ENCODE results near the gene SLC4A1. TPM values are rescaled to one million over a fixed set of nuclear protein-coding genes. Genes with fewer than 3 reads are reported as not detected.

SLC4A1 gene
- total and polyA plus RNA-seq, 2 donors (not counting 3 experiments of a cell fraction or from before 2014, with no cell fraction given): not detected

DNA sequence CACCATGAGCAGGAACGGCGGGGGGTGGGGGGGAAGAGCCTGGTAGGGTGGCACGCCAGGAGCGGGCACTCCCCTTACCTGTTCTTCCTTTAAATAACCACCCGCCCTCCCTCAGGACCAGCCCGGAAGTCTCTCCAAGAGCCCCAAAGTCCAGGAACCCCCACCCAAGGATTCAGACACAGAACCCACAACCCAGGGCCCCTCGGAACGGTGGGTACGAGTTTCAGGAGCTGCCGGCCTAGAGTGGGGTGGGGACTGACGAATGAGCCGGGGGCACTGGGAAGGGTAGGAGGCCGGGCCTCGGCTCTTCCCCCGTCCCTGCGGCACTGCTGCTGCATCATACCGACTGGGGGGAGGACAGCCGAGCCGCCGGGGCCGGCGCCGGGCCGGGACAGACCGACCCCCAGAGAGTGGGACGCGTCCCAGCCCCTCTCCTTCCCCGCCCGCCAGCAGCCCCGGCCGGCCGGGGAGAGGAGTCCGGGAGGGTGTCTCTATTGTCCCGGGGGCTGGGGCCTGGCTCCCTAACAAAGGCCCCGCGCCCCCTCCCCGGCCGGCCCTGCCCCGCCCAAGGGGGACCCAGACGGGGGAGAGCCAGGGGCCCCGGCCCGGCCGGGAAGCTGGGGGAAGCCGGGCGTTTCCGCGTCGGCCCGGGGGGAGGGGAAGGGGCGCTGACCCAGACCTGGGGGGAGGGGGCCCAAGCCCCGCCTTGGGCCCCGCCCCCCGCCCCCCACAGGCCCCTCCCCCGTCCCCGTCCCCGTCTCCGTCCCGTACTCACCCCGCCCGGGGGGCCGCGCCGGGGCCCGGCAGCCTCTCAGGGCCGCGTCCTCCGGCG, 69.0 kb downstream of the SLC4A1 start:
- Histone ChIP-seq H3K27me3 (ENCODE audit: control insufficient read depth in 2 of 2, insufficient read depth in 2 of 2, low read length in 2 of 2) (no peaks in the 10 kb centered on the region), H3K27ac (ENCODE audit: insufficient read depth, low read depth, low read length) (peak overlapping the region; percentile 67), H2AFZ (ENCODE audit: low read depth, low read length) (no peak overlapping the region), H4K20me1 (replicated peaks; ENCODE audit: control insufficient read depth, extremely low read depth, insufficient read depth, low read length) (no peaks in the 10 kb centered on the region), H3K4me1 (ENCODE audit: control insufficient read depth, extremely low read depth, insufficient read depth, low read length) (peaks cover 19% of the 10 kb centered on the region), H3K9ac (replicated peaks; ENCODE audit: extremely low read depth, insufficient read depth, low read length) (peak overlapping the region; percentile 83), H3K9me3 (replicated peaks; ENCODE audit: control insufficient read depth, insufficient read depth, low read length) (no peaks in the 10 kb centered on the region), H3K9me1 (replicated peaks; ENCODE audit: control insufficient read depth, extremely low read depth, insufficient read depth, low read length) (no peaks in the 10 kb centered on the region), H3K79me2 (ENCODE audit: control insufficient read depth, insufficient read depth, low read length) (peaks cover 23% of the 10 kb centered on the region), H3K4me3 (replicated peaks in 1 of 3; ENCODE audit: insufficient read depth in 1 of 3, low read depth in 1 of 3, low read length in 3 of 3) (peak overlapping the region; percentile 68 to 94 (median 88)), H3K4me2 (ENCODE audit: insufficient read depth, low read length) (peak overlapping the region; percentile 71), H3K36me3 (ENCODE audit: control insufficient read depth in 2 of 2, extremely low read depth in 1 of 2, insufficient read depth in 2 of 2, low read length in 2 of 2) (peaks cover 11 to 28% of the 10 kb centered on the region in 2 experiments)
- TF ChIP-seq JUN (IDR thresholded peaks at IDR 0.05; ENCODE audit: borderline replicate concordance, insufficient read depth, insufficient read length, low read depth): no peak
- peak; percentile 60 for TF ChIP-seq POLR2A (IDR thresholded peaks at IDR 0.05; ENCODE audit: low read depth, low read length)
- TF ChIP-seq POLR2AphosphoS5 (IDR thresholded peaks at IDR 0.05; ENCODE audit: insufficient read depth, low read depth, low read length): peak; percentile 64
- ChIA-PET POLR2A (interaction anchor here (1.0 kb wide), 1 partner anchor 12 kb away, joined by 3 read pairs; the partner anchor contains the start of gene TMUB2), CTCF (interaction anchor here (1.0 to 1.8 kb wide), 4 partner anchors 12 to 325 kb away, joined by 3 to 10 read pairs (median 3); partner anchors contain the start of gene TMUB2)
- intact Hi-C loops (cut with micrococcal nuclease): loop anchor here (1.0 kb wide), 1 partner anchor 12 kb away; no protein-coding TSS in a partner anchor
- FAIRE-seq: peak; percentile 24
- no TSS peak for BruUV-seq (replicated peaks)
- DNase-seq (ENCODE audit: low read depth, low spot score): peak; percentile 52
- dilution Hi-C loops (cut with MboI; ENCODE audit: extremely low pct_ligation_motif_present, low sequenced_read_pairs): no loop called here

Small RNA genes within 50 kb of the gene (microRNA-seq; reads per million reads assigned to microRNA genes)
- not detected for gene MIR6782 (ENCODE audit: borderline number of aligned reads, borderline replicate concordance)

Small RNA genes within 50 kb of the gene (small RNA-seq; reads per million reads assigned to genes)
- gene MIR6782 (ENCODE audit: insufficient read depth, insufficient read length, low read depth, low replicate concordance) (not detected), gene RF00012 (ENCODE audit: insufficient read depth, insufficient read length, low read depth, low replicate concordance) (not detected), gene RN7SL507P (ENCODE audit: insufficient read depth, insufficient read length, low read depth, low replicate concordance) (not detected), gene RNU6-453P (ENCODE audit: insufficient read depth, insufficient read length, low read depth, low replicate concordance) (not detected)

Other genes with a start within 250 kb of the SLC4A1 start
- 68.9 and 73.5 TPM in 2 replicates for gene LSM12, start 201.5 kb downstream of the SLC4A1 start, total RNA-seq
- 34.3 and 36.5 TPM in 2 replicates for gene LSM12, start 201.5 kb downstream of the SLC4A1 start, polyA plus RNA-seq
- gene G6PC3, start 197.4 kb downstream of the SLC4A1 start, total RNA-seq: 74.1 and 78.4 TPM in 2 replicates
- 194 and 277 TPM in 2 replicates for gene G6PC3, start 197.4 kb downstream of the SLC4A1 start, polyA plus RNA-seq
- gene HDAC5, start 144.5 kb downstream of the SLC4A1 start, total RNA-seq: 40.2 and 40.4 TPM in 2 replicates
- 35.4 and 40.0 TPM in 2 replicates for gene HDAC5, start 144.5 kb downstream of the SLC4A1 start, polyA plus RNA-seq
- 9.0 and 10.1 TPM in 2 replicates for gene HROB, start 126.2 kb downstream of the SLC4A1 start, total RNA-seq
- 6.9 and 7.0 TPM in 2 replicates for gene HROB, start 126.2 kb downstream of the SLC4A1 start, polyA plus RNA-seq
- not detected in 2 replicates for gene ASB16, start 97.4 kb downstream of the SLC4A1 start, total RNA-seq
- gene ASB16, start 97.4 kb downstream of the SLC4A1 start, polyA plus RNA-seq: not detected in 2 replicates
- 39.5 and 43.6 TPM in 2 replicates for gene TMUB2, start 81.2 kb downstream of the SLC4A1 start, total RNA-seq
- gene TMUB2, start 81.2 kb downstream of the SLC4A1 start, polyA plus RNA-seq: 72.5 and 80.0 TPM in 2 replicates
- gene ATXN7L3, start 68.3 kb downstream of the SLC4A1 start, total RNA-seq: 82.5 and 102 TPM in 2 replicates
- 50.7 and 61.3 TPM in 2 replicates for gene ATXN7L3, start 68.3 kb downstream of the SLC4A1 start, polyA plus RNA-seq
- gene UBTF, start 48.5 kb downstream of the SLC4A1 start, total RNA-seq: 74.3 and 84.7 TPM in 2 replicates
- gene UBTF, start 48.5 kb downstream of the SLC4A1 start, polyA plus RNA-seq: 10.8 and 14.7 TPM in 2 replicates
- not detected in 2 replicates for gene RUNDC3A, start 40.5 kb upstream of the SLC4A1 start, total RNA-seq
- 0.12 and 0.13 TPM in 2 replicates for gene RUNDC3A, start 40.5 kb upstream of the SLC4A1 start, polyA plus RNA-seq
- 88.5 and 97.9 TPM in 2 replicates for gene SLC25A39, start 56.7 kb upstream of the SLC4A1 start, total RNA-seq
- gene SLC25A39, start 56.7 kb upstream of the SLC4A1 start, polyA plus RNA-seq: 151 and 159 TPM in 2 replicates
- 343 and 346 TPM in 2 replicates for gene GRN, start 77.2 kb upstream of the SLC4A1 start, total RNA-seq
- 1,034 and 1,362 TPM in 2 replicates for gene GRN, start 77.2 kb upstream of the SLC4A1 start, polyA plus RNA-seq
- gene FAM171A2, start 95.7 kb upstream of the SLC4A1 start, total RNA-seq: 12.0 and 13.4 TPM in 2 replicates
- 11.3 and 13.0 TPM in 2 replicates for gene FAM171A2, start 95.7 kb upstream of the SLC4A1 start, polyA plus RNA-seq
- 0.48 and 0.82 TPM in 2 replicates for gene ITGA2B, start 121.5 kb upstream of the SLC4A1 start, total RNA-seq
- 0.26 and 0.29 TPM in 2 replicates for gene ITGA2B, start 121.5 kb upstream of the SLC4A1 start, polyA plus RNA-seq
- 35.3 and 39.1 TPM in 2 replicates for gene GPATCH8, start 235.3 kb upstream of the SLC4A1 start, total RNA-seq
- 12.6 and 14.6 TPM in 2 replicates for gene GPATCH8, start 235.3 kb upstream of the SLC4A1 start, polyA plus RNA-seq

Measured in endothelial cell of umbilical vein (primary cell).